Spleen (tissue), 11 donors: ENCODE results near the gene CTF1. TPM values are rescaled to one million over a fixed set of nuclear protein-coding genes. Genes with fewer than 3 reads are reported as not detected.

ENCODE experiments used
- DNase-seq: peaks from one replicate; pipeline ENCODE4 v3.0.0-alpha.2; 2020
- H3K27ac ChIP-seq, 8 donors: fragments of 200-600 bp; sonication (generic) in 7 of 8; 1 replicate in 4 of 8; 2 replicates in 4 of 8; pipeline versions ENCODE4 v1.5.0 to v1.8.0; 2016 to 2021; ENCODE audit warnings: inconsistent platforms in 4 of 8, mild to moderate bottlenecking in 4 of 8, moderate library complexity in 1 of 8
- H3K27me3 ChIP-seq, 7 donors: fragments of 200-600 bp; sonication (generic) in 6 of 7; replicated peaks in 1 of 7; 1 replicate in 4 of 7; 2 replicates in 3 of 7; pipeline versions ENCODE4 v1.5.0 to v1.8.0; 2016 to 2021; ENCODE audit warnings: inconsistent platforms in 3 of 7, mild to moderate bottlenecking in 1 of 7
- H3K36me3 ChIP-seq, 6 donors: fragments of 200-600 bp; sonication (generic) in 5 of 6; 1 replicate in 4 of 6; 2 replicates in 2 of 6; pipeline versions ENCODE4 v1.5.0 to v1.8.0; 2016 to 2021; ENCODE audit warnings: inconsistent platforms in 2 of 6
- H3K4me1 ChIP-seq, 6 donors: fragments of 200-600 bp; sonication (generic) in 5 of 6; 1 replicate in 3 of 6; 2 replicates in 3 of 6; pipeline versions ENCODE4 v1.5.0 to v1.8.0; 2016 to 2021; ENCODE audit warnings: inconsistent platforms in 3 of 6
- H3K4me3 ChIP-seq, 8 donors: fragments of 200-600 bp; sonication (generic) in 7 of 8; 1 replicate in 4 of 8; 2 replicates in 4 of 8; pipeline versions ENCODE4 v1.5.0 to v1.8.0; 2016 to 2021; ENCODE audit warnings: inconsistent platforms in 4 of 8, mild to moderate bottlenecking in 4 of 8, moderate library complexity in 2 of 8
- H3K9me3 ChIP-seq, 8 donors: fragments of 200-600 bp; sonication (generic) in 7 of 8; 1 replicate in 4 of 8; 2 replicates in 4 of 8; pipeline versions ENCODE4 v1.5.0 to v1.8.0; 2016 to 2021; ENCODE audit warnings: inconsistent platforms in 4 of 8
- CTCF ChIP-seq, 11 experiments: fragments of 200-600 bp in 7 of 11; fragments of 450-650 bp in 4 of 11; sonication (generic) in 4 of 11; IDR thresholded peaks in 8 of 11; conservative IDR thresholded peaks in 3 of 11; 1 replicate in 7 of 11; 2 replicates in 4 of 11; pipeline versions ENCODE4 v1.4.0 to v1.8.0; 2016 to 2021; ENCODE audit warnings: antibody characterized with exemption in 11 of 11, inconsistent platforms in 4 of 11, mild to moderate bottlenecking in 1 of 11
- POLR2A ChIP-seq, 3 donors: fragments of 450-650 bp; IDR thresholded peaks; one replicate each; pipeline ENCODE4 v1.5.1; 2017; ENCODE audit warnings: antibody characterized with exemption in 3 of 3, mild to moderate bottlenecking in 1 of 3
- POLR2AphosphoS5 ChIP-seq, 3 donors: sonication (generic); formaldehyde crosslinking; IDR thresholded peaks; one replicate each; pipeline ENCODE4 v1.5.1; 2017; ENCODE audit warnings: antibody characterized with exemption in 3 of 3
- WGBS, 5 donors: extraction: QIAGEN DNeasy Blood & Tissue Kit in 3 of 5; methylation state at CpG; one replicate each; pipeline versions ENCODE4 v1.1.5 to v1.1.7; 2013 to 2018; 5-methylcytosine and 5-hydroxymethylcytosine counted together
- intact Hi-C: fragments of 100-400 bp; cut with DNase I; formaldehyde crosslinking; loops from one replicate; pipeline ENCODE4 v1.15.0; 2023; ENCODE audit warnings: low total_unique reads
- polyA plus RNA-seq, 3 donors: library from polyadenylated mRNA; stranded (reverse); fragments of 200-250 nt; gene quantifications; one replicate each; pipeline ENCODE4 v1.2.1, GENCODE V29; 2013
- total RNA-seq, 7 donors: library from RNA; depleted of rRNA in 3 of 7; stranded (reverse); fragments of >200 nt in 3 of 7; fragmentation: NEBNext Ultra II Directional in 4 of 7; extraction: Animal tissue kit (Norgen Biotek cat#: 25700) in 4 of 7; gene quantifications; one replicate each; pipeline versions ENCODE4 v1.1.0 to v1.2.1, GENCODE V29; 2016 to 2021
- donor health status: healthy with polysubstance abuse.
- donor health status: DM: no; HTN: no; CAD: no; lungs with moderate emphysema.
- donor health status: DM: no; HTN: no; CAD: no.
- donor health status: Bipolar disorder and iron deficiency.
- donor health status: healthy.
- donor health status: DM: no; HTN: no; CAD: no.
- donor health status: DM: yes; HTN: yes; CAD: no.

The CTF1 gene
- total and polyA plus RNA-seq, 10 donors: 0.61 to 3.3 (median 1.3) TPM; not detected in 1

- no peak overlapping the region for H3K4me3 ChIP-seq
- WGBS, 5 donors: 93 to 95% (median 94%) methylated on average over 18 to 26 of the region's 26 CpGs
- H3K4me1 ChIP-seq: peaks cover 7 to 45% (median 22%) of the 10 kb centered on the region in 6 donors
- H3K9me3 ChIP-seq: no peaks in the 10 kb centered on the region
- intact Hi-C loops: no loop called here
- peaks cover 0 to 52% (median 13%) of the 10 kb centered on the region in 6 donors for H3K36me3 ChIP-seq
- TF ChIP-seq POLR2A (IDR thresholded peaks at IDR 0.05) (no peak), CTCF (IDR thresholded peaks at IDR 0.05 in 8 of 11, conservative IDR thresholded peaks at IDR 0.05 in 3 of 11) (no peak), POLR2AphosphoS5 (IDR thresholded peaks at IDR 0.05) (no peak)
- H3K27ac ChIP-seq: peak overlapping the region in 1 of 8 donors; percentile 97
- H3K27me3 ChIP-seq: no peaks in the 10 kb centered on the region
- DNase-seq: peak; percentile 85
Measured at GRCh38 chr16:30925632-30925987, 29.2 kb downstream of the CTF1 start.

DNA sequence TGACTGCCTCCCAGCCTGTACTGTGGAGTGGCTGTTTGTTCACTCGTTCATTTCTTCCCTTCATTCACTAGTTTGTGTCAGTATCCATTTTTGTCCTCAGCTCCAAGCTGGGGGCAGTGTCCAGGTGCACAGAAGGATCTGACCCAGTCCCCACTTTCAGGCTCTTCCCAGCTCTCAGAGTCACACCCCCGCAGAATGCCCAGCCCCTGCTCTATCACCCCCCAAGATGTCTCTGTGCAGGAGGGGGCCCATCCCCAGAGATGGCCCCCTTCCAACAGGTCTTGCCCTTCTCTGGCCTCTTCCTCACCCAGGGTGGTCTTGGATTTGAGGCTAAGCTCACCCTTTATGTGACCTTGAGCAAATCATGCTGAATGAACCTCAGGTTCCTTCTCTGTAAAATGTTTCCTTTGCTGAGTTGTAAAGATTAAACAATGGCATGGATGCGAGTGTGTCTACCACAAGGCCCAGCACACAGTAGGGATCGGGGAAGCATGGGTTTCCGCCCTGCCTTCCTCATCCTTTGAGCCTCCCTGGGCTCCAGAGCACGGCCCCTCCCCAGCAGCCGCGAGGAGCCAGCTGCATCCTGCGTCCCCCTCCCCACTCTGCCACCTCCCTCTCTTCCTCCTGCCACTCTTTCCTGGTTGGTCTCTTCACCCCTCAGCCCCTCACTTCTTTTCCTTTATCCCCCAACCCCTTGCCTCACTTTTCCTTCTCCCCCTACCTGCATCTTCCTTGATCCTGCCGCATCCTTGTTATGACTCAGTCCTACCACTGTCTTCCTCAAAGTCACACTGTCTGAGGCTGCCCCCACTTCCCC is 29.8 kb downstream of the CTF1 start:
- Histone ChIP-seq H3K4me3 (no peak overlapping the region), H3K9me3 (no peaks in the 10 kb centered on the region), H3K36me3 (peaks cover 0 to 58% (median 17%) of the 10 kb centered on the region in 6 donors), H3K27me3 (no peaks in the 10 kb centered on the region), H3K27ac (no peak overlapping the region), H3K4me1 (peaks cover 7 to 39% (median 21%) of the 10 kb centered on the region in 6 donors)
- DNase-seq: no peak
- 54 to 71% (median 61%) methylated on average over 10 of the region's 10 CpGs for WGBS, 5 donors
- intact Hi-C loops: no loop called here
- TF ChIP-seq POLR2A (IDR thresholded peaks at IDR 0.05): no peak

- Histone ChIP-seq H3K27ac (no peak overlapping the region), H3K9me3 (no peaks in the 10 kb centered on the region), H3K36me3 (peaks cover 0 to 68% (median 22%) of the 10 kb centered on the region in 6 donors), H3K27me3 (no peaks in the 10 kb centered on the region), H3K4me3 (no peak overlapping the region), H3K4me1 (peaks cover 4 to 30% (median 14%) of the 10 kb centered on the region in 6 donors)
- intact Hi-C loops: no loop called here
- TF ChIP-seq CTCF (IDR thresholded peaks at IDR 0.05 in 8 of 11, conservative IDR thresholded peaks at IDR 0.05 in 3 of 11) (no peak), POLR2A (IDR thresholded peaks at IDR 0.05) (no peak), POLR2AphosphoS5 (IDR thresholded peaks at IDR 0.05) (no peak)
- DNase-seq: no peak
- WGBS, 5 donors: 85 to 94% (median 92%) methylated on average over 17 to 22 of the region's 22 CpGs
Measured at GRCh38 chr16:30926937-30927788, 30.7 kb downstream of the CTF1 start.

DNA sequence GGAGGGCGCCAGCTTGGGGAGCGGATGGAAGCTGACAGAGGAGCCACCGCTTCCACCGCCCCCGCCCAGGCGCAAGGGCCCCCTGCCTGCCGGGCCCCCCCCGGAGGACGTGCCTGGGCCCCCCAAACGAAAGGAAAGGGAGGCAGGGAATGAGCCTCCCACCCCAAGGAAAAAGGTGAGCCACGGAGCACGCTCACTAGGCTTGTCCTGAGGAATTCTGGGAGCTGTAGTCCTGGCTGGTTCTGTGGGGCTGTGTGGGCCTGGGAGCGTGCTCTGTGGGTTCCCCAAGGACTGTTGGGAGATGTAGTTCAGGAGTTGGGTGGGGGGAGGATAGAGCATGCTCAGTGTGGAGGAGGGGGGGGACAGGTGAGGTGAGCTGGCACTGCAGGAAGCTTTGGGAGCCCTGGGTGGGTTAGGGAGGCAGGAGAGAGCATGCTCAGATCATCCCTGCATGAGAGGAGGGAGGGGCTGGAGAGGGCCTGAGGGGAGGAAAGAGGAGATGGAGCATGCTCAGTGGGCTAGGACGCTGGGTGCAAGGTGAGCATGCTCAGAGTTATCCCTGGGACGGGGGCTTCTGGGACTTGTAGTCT is 31.5 kb downstream of the CTF1 start:
- 70 to 86% (median 75%) methylated on average over 11 to 15 of the region's 15 CpGs for WGBS, 5 donors
- H3K4me3 ChIP-seq: no peak overlapping the region
- peaks cover 4 to 29% (median 14%) of the 10 kb centered on the region in 6 donors for H3K4me1 ChIP-seq
- no peaks in the 10 kb centered on the region for H3K27me3 ChIP-seq
- H3K9me3 ChIP-seq: no peaks in the 10 kb centered on the region
- no peak overlapping the region for H3K27ac ChIP-seq
- no peak for TF ChIP-seq POLR2AphosphoS5 (IDR thresholded peaks at IDR 0.05)
- TF ChIP-seq POLR2A (IDR thresholded peaks at IDR 0.05): no peak
- no peak for TF ChIP-seq CTCF (IDR thresholded peaks at IDR 0.05 in 8 of 11, conservative IDR thresholded peaks at IDR 0.05 in 3 of 11)
- intact Hi-C loops: no loop called here
- DNase-seq: peak; percentile 83
- peaks cover 0 to 75% (median 27%) of the 10 kb centered on the region in 6 donors for H3K36me3 ChIP-seq
